ENCODE data around the gene RYR3. TPM values are rescaled to one million over a fixed set of nuclear protein-coding genes. Genes with fewer than 3 reads are reported as not detected.

The RYR3 gene
- total RNA-seq, 1 experiment from 2014 or later = 0.84 TPM

GRCh38 chr15:33698126-33698525 is 387.4 kb downstream of the RYR3 start:
- DNase-seq (ENCODE audit: low read depth) = no peak
- in situ Hi-C loops (cut with HindIII; ENCODE audit: low pct_unique_long_range_greater_than_20kb, low sequenced_read_pairs) = no loop called here

- no peak for DNase-seq (ENCODE audit: low read depth)
- in situ Hi-C loops (cut with HindIII; ENCODE audit: low pct_unique_long_range_greater_than_20kb, low sequenced_read_pairs) = no loop called here
Measured at GRCh38 chr15:33699145-33699544, 388.4 kb downstream of the RYR3 start.

GRCh38 chr15:33699691-33700447 is 389.1 kb downstream of the RYR3 start:
- peak; percentile 18 for DNase-seq (ENCODE audit: low read depth)
- in situ Hi-C loops (cut with HindIII; ENCODE audit: low pct_unique_long_range_greater_than_20kb, low sequenced_read_pairs) = no loop called here

GRCh38 chr15:33700695-33701303 is 390.0 kb downstream of the RYR3 start:
- peak; percentile 69 for DNase-seq (ENCODE audit: low read depth)
- in situ Hi-C loops (cut with HindIII; ENCODE audit: low pct_unique_long_range_greater_than_20kb, low sequenced_read_pairs) = no loop called here

- in situ Hi-C loops (cut with HindIII; ENCODE audit: low pct_unique_long_range_greater_than_20kb, low sequenced_read_pairs) = no loop called here
- DNase-seq (ENCODE audit: low read depth) = no peak
Measured at GRCh38 chr15:33701304-33701696, 390.5 kb downstream of the RYR3 start.

GRCh38 chr15:33706173-33706572 is 395.4 kb downstream of the RYR3 start:
- in situ Hi-C loops (cut with HindIII; ENCODE audit: low pct_unique_long_range_greater_than_20kb, low sequenced_read_pairs) = no loop called here
- no peak for DNase-seq (ENCODE audit: low read depth)

GRCh38 chr15:33710748-33711147 is 400.0 kb downstream of the RYR3 start:
- DNase-seq (ENCODE audit: low read depth) = no peak
- in situ Hi-C loops (cut with HindIII; ENCODE audit: low pct_unique_long_range_greater_than_20kb, low sequenced_read_pairs) = no loop called here

GRCh38 chr15:33716025-33716424 is 405.3 kb downstream of the RYR3 start:
- DNase-seq (ENCODE audit: low read depth) = no peak
- in situ Hi-C loops (cut with HindIII; ENCODE audit: low pct_unique_long_range_greater_than_20kb, low sequenced_read_pairs) = no loop called here

GRCh38 chr15:33720952-33721351 is 410.2 kb downstream of the RYR3 start:
- no peak for DNase-seq (ENCODE audit: low read depth)
- in situ Hi-C loops (cut with HindIII; ENCODE audit: low pct_unique_long_range_greater_than_20kb, low sequenced_read_pairs) = no loop called here

- in situ Hi-C loops (cut with HindIII; ENCODE audit: low pct_unique_long_range_greater_than_20kb, low sequenced_read_pairs) = no loop called here
- DNase-seq (ENCODE audit: low read depth) = peak; percentile 67
Measured at GRCh38 chr15:33722005-33722672, 411.4 kb downstream of the RYR3 start.

GRCh38 chr15:33722673-33723015 is 411.9 kb downstream of the RYR3 start:
- in situ Hi-C loops (cut with HindIII; ENCODE audit: low pct_unique_long_range_greater_than_20kb, low sequenced_read_pairs) = no loop called here
- DNase-seq (ENCODE audit: low read depth) = no peak

- in situ Hi-C loops (cut with HindIII; ENCODE audit: low pct_unique_long_range_greater_than_20kb, low sequenced_read_pairs) = no loop called here
Measured at GRCh38 chr15:33724321-33725036, 413.7 kb downstream of the RYR3 start.

GRCh38 chr15:33729653-33730052 is 418.9 kb downstream of the RYR3 start:
- DNase-seq (ENCODE audit: low read depth) = peak; percentile 16
- in situ Hi-C loops (cut with HindIII; ENCODE audit: low pct_unique_long_range_greater_than_20kb, low sequenced_read_pairs) = no loop called here

More at GRCh38 chr15:33724321-33725036, 413.7 kb downstream of the RYR3 start:
- no peak for DNase-seq (ENCODE audit: low read depth)

- no peak for DNase-seq (ENCODE audit: low read depth)
- in situ Hi-C loops (cut with HindIII; ENCODE audit: low pct_unique_long_range_greater_than_20kb, low sequenced_read_pairs) = no loop called here
Measured at GRCh38 chr15:33730815-33731214, 420.0 kb downstream of the RYR3 start.

GRCh38 chr15:33735143-33735542 is 424.4 kb downstream of the RYR3 start:
- in situ Hi-C loops (cut with HindIII; ENCODE audit: low pct_unique_long_range_greater_than_20kb, low sequenced_read_pairs) = no loop called here
- DNase-seq (ENCODE audit: low read depth) = no peak

GRCh38 chr15:33735637-33736247 is 425.0 kb downstream of the RYR3 start:
- in situ Hi-C loops (cut with HindIII; ENCODE audit: low pct_unique_long_range_greater_than_20kb, low sequenced_read_pairs) = no loop called here

GRCh38 chr15:33737687-33738601 is 427.2 kb downstream of the RYR3 start:
- in situ Hi-C loops (cut with HindIII; ENCODE audit: low pct_unique_long_range_greater_than_20kb, low sequenced_read_pairs) = no loop called here
- peak; percentile 28 for DNase-seq (ENCODE audit: low read depth)

More at GRCh38 chr15:33735637-33736247, 425.0 kb downstream of the RYR3 start:
- DNase-seq (ENCODE audit: low read depth) = peak; percentile 12
